ENCODE measurements around the gene LCN15. TPM values are rescaled to one million over a fixed set of nuclear protein-coding genes. Genes with fewer than 3 reads are reported as not detected.

Gene LCN15
- polyA plus RNA-seq, 1 donor from 2014 or later: not detected

DNA sequence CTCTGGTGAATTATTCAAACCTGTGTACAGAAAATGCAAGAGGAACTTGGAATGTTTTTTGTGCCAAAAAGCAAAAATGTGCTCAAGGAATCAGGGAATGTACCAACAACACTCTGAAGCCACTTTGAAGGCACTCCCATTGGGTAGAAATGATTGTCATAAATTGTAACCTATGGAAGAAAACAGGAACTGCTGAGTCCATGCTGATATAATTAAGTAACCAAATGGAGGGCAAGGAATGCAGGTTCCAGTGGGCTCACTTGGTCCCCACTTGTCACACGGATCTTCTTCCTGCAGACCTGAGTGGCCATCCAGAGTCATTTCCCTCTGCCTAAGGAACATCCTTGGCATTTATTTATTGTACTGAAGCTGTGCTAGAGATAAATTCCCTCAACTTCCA, 13.1 kb downstream of the LCN15 start:
- no peak overlapping the region for H3K27ac ChIP-seq (ENCODE audit: low read length)
- no peaks in the 10 kb centered on the region for H3K79me2 ChIP-seq (replicated peaks; ENCODE audit: insufficient read depth, low read length)
- no peaks in the 10 kb centered on the region for H3K9me2 ChIP-seq (ENCODE audit: insufficient read depth, low read length)
- H3K9ac ChIP-seq (ENCODE audit: low read length): no peak overlapping the region
- no peaks in the 10 kb centered on the region for H4K20me1 ChIP-seq (ENCODE audit: insufficient read depth)
- H3K9me3 ChIP-seq (ENCODE audit: low read length): no peaks in the 10 kb centered on the region
- H3F3A ChIP-seq (ENCODE audit: insufficient read depth, low read length, poor library complexity, severe bottlenecking): no peaks in the 10 kb centered on the region
- TF ChIP-seq, protein P1, sequence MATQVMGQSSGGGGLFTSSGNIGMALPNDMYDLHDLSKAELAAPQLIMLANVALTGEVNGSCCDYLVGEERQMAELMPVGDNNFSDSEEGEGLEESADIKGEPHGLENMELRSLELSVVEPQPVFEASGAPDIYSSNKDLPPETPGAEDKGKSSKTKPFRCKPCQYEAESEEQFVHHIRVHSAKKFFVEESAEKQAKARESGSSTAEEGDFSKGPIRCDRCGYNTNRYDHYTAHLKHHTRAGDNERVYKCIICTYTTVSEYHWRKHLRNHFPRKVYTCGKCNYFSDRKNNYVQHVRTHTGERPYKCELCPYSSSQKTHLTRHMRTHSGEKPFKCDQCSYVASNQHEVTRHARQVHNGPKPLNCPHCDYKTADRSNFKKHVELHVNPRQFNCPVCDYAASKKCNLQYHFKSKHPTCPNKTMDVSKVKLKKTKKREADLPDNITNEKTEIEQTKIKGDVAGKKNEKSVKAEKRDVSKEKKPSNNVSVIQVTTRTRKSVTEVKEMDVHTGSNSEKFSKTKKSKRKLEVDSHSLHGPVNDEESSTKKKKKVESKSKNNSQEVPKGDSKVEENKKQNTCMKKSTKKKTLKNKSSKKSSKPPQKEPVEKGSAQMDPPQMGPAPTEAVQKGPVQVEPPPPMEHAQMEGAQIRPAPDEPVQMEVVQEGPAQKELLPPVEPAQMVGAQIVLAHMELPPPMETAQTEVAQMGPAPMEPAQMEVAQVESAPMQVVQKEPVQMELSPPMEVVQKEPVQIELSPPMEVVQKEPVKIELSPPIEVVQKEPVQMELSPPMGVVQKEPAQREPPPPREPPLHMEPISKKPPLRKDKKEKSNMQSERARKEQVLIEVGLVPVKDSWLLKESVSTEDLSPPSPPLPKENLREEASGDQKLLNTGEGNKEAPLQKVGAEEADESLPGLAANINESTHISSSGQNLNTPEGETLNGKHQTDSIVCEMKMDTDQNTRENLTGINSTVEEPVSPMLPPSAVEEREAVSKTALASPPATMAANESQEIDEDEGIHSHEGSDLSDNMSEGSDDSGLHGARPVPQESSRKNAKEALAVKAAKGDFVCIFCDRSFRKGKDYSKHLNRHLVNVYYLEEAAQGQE (IDR thresholded peaks at IDR 0.05; ENCODE audit: borderline replicate concordance): no peak
- TF ChIP-seq TAF1 (IDR thresholded peaks at IDR 0.05; ENCODE audit: low read depth): no peak
- TF ChIP-seq POLR2AphosphoS5 (IDR thresholded peaks at IDR 0.05): no peak
- TF ChIP-seq EZH2 (IDR thresholded peaks at IDR 0.05; ENCODE audit: borderline replicate concordance, insufficient read depth, low read length, poor library complexity, severe bottlenecking): no peak
- TF ChIP-seq, protein P2, sequence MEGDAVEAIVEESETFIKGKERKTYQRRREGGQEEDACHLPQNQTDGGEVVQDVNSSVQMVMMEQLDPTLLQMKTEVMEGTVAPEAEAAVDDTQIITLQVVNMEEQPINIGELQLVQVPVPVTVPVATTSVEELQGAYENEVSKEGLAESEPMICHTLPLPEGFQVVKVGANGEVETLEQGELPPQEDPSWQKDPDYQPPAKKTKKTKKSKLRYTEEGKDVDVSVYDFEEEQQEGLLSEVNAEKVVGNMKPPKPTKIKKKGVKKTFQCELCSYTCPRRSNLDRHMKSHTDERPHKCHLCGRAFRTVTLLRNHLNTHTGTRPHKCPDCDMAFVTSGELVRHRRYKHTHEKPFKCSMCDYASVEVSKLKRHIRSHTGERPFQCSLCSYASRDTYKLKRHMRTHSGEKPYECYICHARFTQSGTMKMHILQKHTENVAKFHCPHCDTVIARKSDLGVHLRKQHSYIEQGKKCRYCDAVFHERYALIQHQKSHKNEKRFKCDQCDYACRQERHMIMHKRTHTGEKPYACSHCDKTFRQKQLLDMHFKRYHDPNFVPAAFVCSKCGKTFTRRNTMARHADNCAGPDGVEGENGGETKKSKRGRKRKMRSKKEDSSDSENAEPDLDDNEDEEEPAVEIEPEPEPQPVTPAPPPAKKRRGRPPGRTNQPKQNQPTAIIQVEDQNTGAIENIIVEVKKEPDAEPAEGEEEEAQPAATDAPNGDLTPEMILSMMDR (IDR thresholded peaks at IDR 0.05; ENCODE audit: poor library complexity, severe bottlenecking): no peak
- TF ChIP-seq RAD21 (conservative IDR thresholded peaks at IDR 0.05): no peak
- no peak overlapping the region for H3K4me2 ChIP-seq (ENCODE audit: low read length)
- no peak overlapping the region for H2AFZ ChIP-seq (ENCODE audit: low read depth, low read length)
- no peaks in the 10 kb centered on the region for H3K36me3 ChIP-seq (ENCODE audit: insufficient read depth, low read length)
- H3K4me3 ChIP-seq (ENCODE audit: low read length): no peak overlapping the region
- H3K27me3 ChIP-seq (ENCODE audit: insufficient read depth, low read depth, low read length): no peaks in the 10 kb centered on the region

DNA sequence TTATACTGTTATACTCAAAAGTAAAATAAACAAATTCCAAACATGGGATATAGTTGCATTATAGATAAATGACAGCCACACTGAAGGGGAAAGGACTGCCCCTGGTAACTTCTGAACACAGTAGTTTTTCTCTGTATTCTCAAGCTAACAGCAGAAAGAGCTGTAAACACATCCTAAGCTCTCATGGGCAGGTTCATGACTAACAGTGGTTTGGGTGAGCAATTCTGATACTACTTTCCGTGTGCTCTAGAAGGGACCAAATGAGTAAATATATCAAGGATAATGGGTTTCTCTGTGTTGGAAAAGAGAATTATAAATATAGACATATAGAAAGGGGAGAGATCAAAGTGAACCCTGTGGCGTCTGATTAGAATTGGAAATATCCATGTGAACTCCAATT, 13.8 kb downstream of the LCN15 start:
- Histone ChIP-seq H3K79me2 (replicated peaks; ENCODE audit: insufficient read depth, low read length) (no peaks in the 10 kb centered on the region), H4K20me1 (ENCODE audit: insufficient read depth) (no peaks in the 10 kb centered on the region), H3K4me2 (ENCODE audit: low read length) (no peak overlapping the region), H2AFZ (ENCODE audit: low read depth, low read length) (no peak overlapping the region), H3K9me3 (ENCODE audit: low read length) (no peaks in the 10 kb centered on the region), H3F3A (ENCODE audit: insufficient read depth, low read length, poor library complexity, severe bottlenecking) (no peaks in the 10 kb centered on the region), H3K9ac (ENCODE audit: low read length) (no peak overlapping the region), H3K27me3 (ENCODE audit: insufficient read depth, low read depth, low read length) (no peaks in the 10 kb centered on the region), H3K9me2 (ENCODE audit: insufficient read depth, low read length) (no peaks in the 10 kb centered on the region), H3K4me3 (ENCODE audit: low read length) (no peak overlapping the region), H3K36me3 (ENCODE audit: insufficient read depth, low read length) (no peaks in the 10 kb centered on the region), H3K27ac (ENCODE audit: low read length) (no peak overlapping the region)
- no peak for TF ChIP-seq TAF1 (IDR thresholded peaks at IDR 0.05; ENCODE audit: low read depth)
- TF ChIP-seq POLR2AphosphoS5 (IDR thresholded peaks at IDR 0.05): no peak
- TF ChIP-seq EP300 (conservative IDR thresholded peaks at IDR 0.05; ENCODE audit: poor library complexity, severe bottlenecking): no peak
- no peak for TF ChIP-seq MXI1 (conservative IDR thresholded peaks at IDR 0.05; ENCODE audit: poor library complexity, severe bottlenecking)
